HG03565 (cell line): ENCODE data around the gene ABCA1.

Experiments
- ATAC-seq: cut with Tn5 transposase; IDR thresholded peaks from one replicate; pipeline ENCODE4 v1.9.1; 2021; ENCODE audit warnings: mild to moderate bottlenecking, moderate library complexity; ENCODE audit not compliant: unreplicated experiment

Gene ABCA1

DNA sequence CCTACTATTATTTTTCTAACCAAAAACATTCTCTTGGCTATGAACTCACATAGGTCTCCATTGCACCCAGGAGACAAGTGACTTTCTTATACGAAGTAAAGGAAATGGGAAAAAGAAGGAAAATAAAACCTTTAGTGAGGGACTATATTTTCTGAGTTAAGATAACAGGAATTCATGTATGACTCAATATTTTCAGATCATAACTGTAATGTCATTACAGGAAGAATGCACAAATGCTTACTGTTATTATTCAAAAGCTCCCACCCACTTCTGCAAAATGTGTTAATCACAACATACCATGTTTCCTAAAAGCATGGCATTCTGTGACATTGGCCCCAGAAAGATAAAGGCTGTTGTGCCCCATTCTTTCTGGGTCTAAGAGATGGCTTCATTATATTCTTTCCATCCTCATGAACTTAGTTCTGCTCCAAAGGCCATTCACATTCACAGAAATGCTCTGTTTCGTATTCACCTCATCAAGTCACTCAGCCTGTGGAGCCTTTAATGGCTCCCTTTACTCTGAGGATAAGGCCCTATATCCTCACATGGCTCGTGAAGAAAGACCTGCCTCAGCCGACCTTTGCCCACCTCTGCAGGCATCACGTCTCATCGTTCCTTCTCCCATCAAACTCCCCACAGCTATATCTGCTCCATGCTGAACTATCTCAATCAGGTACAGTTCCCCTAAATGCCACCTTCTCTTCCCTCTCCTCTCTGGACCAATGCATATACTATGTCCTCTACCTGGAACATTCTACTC is 77.0 kb downstream of the ABCA1 start:
- ATAC-seq = no peak

DNA sequence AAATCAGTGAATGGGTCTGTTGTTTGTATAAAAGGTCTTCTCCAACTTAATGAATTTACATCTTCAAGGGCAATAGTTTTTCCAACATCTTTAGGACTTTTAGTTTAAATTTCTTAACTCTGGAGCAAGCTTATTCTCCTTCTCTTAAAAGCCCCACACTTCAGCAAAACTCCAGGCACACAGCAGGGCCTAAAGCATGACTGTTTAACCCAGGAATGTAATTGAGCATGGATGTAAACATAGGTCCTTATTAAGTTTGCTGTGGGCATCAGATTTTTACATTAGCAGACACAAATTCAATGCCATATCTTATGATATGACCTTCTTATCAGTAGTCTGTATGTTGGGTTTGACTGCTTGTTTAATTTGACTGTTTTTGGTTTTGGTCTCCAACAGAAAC is 78.9 kb downstream of the ABCA1 start:
- ATAC-seq = no peak

DNA sequence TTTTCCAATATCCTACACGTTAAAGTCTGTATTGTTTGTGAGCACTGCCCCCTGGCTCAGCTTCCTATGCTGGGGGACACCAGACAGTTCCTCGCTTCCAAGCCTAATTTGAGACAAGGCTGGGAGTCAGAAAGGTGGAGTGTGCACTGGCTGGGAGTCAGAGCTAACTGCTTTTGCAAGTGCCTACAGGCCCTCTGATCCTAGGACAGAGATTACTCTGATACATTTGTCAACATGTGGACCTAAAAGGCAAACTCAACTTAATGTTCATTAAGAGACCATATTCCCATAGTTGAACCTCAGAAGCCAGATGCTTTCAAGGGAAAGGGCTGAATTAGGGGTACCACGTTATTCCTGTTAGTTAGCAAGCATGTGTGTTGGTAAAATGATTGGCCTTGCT is 83.2 kb downstream of the ABCA1 start:
- no peak for ATAC-seq

DNA sequence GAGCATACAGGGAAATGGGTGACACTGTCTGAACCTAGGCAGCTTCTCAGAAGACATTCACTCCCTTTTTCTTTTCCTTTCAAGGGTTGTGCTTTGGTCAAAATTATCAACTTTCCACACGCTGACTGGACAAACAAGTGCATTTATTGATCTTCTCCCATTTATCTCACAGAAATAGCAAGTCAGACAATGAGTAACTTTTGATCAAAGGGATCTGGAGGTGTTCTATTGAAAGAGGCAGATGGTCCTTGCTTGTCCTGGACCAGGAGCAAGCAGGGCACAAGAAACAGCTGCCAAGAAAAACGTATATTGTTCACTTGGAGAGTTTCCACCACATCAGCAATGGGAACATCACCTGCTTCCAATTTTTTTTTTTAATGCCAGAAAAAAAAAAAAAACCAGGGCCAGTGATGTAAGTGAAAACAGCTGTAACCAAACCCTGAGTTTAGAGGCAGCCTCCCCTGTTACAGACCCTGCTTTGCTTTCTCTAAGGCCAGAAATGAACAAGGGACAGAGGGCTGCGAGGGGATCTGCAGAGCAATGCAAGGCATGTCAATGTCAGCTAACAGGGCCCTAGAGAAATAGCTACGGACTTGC is 84.2 kb downstream of the ABCA1 start:
- ATAC-seq = no peak

DNA sequence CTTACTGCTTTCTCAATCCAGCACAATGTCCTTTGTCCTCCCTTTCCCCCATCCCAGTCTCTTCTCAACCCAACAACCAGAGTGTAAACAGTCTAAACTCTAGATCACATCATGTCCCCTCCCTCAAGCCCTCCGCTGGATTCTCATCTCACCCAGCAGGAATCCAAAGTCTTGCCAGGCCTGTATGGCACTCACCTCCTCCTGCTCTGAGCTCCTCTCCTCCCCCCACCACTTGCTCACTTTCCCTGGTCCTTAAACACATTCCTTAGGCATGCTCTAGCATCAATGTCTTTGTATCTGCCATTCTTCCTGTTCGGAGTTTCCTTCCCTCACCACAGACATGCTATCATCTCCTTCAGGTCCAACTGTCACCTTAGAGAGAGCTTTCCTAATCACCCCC is 85.3 kb downstream of the ABCA1 start:
- no peak for ATAC-seq

DNA sequence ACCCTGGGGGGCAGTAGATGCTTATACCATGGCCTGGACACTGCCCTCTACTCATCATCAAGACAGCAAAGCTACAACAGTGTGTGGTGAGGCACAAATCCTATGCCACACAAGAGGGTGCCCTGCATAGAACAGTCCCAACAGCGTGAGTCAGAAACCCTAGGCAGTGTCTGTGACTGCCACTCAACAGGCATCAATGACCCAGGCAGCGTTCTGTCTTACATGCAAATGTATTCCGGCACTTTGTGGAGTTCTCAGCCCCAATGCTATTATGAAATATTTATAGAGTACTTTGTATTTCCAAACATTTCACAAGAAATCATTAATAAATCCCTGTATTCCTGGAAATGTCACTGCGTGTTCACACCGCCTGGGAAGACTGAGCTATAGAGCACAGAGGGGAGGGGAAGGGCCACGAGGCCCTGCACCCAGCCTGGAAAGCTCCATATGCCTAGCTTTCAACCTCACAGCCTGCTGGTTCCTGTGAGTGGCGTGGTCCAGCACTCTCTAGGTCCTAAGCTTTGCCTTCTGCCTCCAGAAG is 86.3 kb downstream of the ABCA1 start:
- ATAC-seq = no peak

DNA sequence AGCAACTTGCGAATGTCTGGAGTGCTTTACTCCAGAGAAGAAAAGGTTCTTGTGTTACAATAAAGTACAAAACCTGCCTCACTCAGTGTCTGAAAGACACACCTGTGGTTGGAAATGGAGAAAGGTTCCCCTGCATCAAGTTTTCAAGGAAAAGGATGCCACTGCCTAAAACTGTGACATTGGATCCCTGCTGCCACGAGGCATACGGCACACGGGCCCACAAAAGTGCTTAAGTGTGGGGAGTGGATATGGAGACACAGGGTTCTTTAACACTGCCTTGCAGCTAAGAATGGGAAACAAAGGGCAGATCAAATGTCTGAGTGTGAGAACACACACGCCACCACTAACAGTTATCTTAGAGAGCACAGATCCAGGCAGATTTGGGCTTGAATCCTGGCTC is 89.0 kb downstream of the ABCA1 start:
- ATAC-seq = no peak

DNA sequence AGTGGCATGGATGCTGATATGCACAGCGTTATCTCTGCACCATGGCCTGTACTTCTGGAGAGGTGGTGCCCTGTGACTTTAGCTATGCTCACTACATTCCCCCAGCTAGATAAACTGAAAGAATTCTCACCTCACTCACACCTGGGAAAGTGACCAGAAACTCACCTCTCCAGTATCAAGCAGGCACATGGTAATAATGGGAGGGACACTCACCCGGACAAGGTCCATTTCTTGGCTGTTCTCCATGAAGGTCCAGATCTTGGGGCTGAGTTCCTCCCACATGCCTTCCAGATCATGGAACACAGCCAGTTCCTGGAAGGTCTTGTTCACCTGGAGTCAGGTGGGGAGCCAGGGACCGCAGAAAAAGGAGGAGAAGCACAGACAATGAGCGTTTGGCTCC is 91.2 kb downstream of the ABCA1 start:
- no peak for ATAC-seq

DNA sequence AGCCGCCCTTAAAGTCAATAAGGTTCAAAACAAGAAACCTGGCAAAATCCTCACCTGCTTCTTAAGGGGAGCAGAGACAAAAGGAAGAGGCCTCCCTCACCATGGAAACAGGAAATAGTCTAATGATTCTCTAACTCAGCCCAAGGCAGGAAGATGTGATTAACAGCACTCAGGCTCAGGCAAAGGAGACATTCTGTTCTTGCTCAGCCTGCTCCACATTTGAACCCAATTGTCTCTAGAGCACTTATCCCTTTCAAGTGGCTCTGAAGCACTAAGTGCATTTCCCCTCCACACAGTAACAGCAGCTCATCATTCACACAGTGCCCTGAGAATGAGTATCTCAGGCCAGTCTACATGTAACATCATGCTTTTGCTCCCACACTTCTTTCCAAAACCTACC is 91.7 kb downstream of the ABCA1 start:
- ATAC-seq = no peak

DNA sequence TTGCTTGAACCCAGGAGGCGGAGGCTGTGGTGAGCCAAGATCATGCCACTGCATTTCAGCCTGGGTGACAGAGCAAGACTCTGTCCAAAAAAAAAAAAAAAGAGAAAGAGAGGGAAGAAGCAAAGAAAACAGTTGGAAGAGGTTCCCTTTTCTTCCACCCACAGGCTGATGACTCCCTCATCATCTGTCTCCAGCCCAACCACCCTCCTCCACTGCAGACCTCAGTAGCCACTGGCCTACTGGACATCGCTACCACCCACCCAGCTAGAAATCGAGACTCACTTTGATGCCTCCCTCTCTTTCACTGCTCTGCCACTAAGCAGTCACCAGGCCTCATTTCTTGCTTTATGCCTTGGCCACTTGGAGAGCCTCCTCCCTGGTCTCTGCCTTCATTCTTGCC is 92.8 kb downstream of the ABCA1 start:
- no peak for ATAC-seq

DNA sequence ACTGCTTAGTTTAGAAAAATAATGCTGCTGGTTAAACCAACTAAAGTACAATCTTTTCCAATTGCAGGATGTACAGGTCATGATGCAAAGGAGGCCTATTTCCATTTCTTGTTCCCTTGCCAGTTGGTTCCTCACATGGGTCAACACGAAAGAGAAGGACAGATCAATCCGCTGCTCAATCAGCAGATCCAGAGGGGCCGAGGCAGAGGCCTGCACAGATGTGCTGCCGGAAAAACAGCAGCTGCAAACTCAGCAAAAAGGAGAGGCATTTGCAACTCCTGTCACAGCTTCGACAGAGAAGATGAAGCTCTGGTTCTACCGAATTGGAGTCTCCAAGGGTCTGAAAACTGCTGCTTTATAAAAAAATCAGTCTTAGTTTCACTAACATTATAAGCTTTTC is 94.3 kb downstream of the ABCA1 start:
- no peak for ATAC-seq

DNA sequence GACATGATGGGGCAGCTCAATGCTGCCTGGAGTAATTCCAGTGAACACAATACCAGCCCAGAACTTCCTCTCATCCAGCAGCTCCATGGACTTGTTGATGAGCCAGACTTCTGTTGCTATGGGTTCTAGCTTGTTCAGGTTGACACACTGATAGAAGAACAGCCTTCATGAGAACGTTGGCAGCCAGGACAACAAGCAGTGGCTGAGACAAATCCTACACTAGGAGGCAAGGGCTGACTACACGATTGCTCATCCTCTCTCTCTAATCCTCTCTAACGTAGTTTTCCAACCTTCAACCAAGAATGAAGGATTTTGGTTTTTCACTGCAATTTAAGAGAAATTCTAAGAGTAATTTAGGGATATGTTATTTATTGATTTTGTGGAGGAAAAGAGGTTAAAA is 96.3 kb downstream of the ABCA1 start:
- no peak for ATAC-seq

DNA sequence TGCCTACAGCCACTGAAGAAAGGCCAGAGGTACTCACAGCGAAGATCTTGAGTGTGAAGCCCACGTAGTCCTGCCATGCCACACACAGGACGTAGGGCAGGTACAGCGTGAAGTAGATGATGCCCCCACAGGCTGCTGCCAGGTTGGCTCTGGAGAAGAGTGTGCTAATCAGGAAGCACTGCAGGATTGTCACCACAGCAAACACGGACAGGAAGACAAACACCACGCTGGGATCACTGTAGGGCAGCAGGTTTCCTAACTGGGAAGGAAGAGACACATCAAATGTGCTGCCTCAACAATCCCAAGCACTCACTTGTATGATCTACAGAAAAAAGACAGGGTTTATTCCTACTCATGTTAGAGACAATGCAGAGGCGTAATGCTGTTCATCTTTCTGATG is 101.0 kb downstream of the ABCA1 start:
- ATAC-seq = no peak

DNA sequence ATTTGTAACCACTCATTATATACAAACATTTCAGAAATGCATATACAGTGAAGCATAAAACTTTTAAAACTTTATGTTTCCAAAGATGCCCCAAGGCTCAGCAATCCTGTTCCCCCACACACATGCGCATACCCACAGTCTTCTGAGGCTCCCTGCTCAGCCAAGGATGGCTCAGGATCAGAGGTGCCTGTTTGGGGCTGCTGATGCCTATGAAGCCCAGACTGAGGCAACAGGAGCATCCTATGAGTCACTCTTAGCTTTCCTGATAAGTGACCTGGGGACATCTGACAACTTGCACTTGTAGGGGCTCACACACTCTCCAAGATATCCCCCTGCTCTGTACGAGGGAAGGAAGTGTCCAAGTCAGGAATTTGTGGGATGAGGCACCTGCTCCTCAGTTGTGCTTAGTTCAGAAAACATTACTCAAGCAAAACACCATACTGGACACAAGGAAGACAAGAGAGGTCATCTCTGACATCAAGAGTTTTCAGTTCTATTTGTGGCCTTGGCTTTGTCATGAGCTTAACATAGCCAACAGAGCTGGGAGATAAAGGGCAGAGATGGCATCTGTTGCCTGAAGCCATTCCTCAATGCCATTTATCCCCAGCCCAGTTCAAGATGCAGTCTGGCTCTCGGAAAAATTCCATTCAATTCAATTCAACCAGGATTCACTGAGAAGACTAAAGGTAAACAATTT is 101.7 kb downstream of the ABCA1 start:
- ATAC-seq = no peak

DNA sequence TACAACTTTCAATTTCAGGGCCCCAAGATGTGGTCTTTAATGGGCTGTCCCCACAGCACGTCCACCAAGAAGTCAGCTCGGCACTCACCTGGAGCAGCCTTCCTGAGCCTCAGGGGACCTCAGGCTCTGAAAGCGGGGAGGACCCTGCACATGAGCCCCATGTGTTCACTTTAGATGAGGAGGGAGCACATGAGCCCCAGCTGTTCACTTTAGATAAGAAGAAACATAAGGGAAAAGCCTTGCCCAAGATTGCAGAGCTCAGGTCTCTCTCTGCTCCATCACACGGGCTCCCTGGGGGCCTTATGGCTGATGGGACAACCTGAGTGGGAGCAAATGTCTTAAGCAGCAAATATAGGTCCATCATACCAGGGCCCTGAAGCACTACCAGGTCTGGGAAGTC is 107.6 kb downstream of the ABCA1 start:
- no peak for ATAC-seq

DNA sequence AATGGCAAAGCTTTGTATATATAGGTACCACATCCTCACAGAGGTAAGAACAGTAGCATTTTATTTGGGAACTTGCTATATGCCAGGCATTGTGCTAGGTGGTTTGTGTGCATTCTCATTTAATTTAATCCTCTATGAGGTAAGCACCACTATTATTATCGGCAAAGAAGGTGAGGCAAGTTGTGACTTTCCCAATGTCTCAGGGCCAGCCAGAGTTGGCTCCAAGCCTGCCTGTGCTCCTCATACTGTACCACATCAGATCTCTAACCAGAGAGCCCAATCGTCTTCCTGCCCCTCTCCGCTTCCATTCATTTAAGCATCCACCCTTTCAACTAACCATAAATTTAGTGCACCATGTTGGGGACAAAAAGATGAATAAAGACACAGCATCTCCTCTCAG is 108.9 kb downstream of the ABCA1 start:
- no peak for ATAC-seq

DNA sequence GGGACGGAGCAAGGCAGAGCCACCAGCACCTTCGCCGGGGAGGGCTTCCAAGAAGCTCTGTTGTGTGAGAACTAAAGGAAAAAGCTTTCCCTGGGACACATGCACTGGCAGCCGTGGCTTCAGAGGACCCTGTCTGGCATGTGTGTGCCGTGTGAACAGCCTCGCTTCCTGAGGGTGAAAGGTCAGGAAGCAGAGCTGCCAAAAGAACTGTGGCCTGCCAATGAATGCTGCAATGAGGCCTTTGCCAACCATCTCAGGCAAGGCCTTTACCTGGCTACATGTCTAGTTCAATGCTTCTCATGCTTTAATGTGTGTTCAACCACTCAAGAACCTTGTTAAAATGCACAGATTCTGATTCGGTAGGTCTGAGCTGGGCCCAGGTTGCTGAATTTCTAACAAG is 110.5 kb downstream of the ABCA1 start:
- ATAC-seq = no peak

DNA sequence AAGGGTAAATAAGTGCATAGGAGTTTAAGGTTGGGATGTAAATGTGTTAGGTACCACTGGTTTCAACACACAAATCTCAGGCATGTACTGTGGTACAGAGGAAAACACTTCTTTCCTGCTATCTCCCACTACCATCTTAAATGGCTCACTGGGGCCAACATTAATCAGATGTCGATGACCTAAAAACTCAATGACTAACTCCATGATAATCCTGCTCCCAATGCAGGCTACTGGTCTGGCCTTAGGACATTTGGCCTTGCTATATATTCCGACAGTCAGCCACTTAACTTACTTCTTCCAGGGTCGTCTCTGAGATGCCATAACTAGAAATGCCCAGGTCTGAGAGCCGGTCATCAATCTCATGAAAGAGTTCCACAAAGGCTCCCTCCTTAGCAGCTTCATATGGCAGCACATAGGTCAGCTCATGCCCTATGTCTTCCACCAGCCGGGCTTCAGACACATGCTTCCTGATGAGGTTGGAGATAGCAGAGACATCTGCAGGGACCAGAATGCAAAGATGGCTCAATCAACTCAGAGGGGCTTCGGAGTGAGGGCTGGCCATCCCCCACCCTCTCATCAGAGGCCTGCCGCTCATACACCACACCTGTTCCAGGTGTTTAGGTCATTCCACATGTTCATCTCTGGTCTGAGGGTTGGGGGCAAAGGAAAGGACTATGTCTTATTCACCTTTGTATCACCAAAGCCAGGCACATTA is 111.9 kb downstream of the ABCA1 start:
- ATAC-seq = no peak

DNA sequence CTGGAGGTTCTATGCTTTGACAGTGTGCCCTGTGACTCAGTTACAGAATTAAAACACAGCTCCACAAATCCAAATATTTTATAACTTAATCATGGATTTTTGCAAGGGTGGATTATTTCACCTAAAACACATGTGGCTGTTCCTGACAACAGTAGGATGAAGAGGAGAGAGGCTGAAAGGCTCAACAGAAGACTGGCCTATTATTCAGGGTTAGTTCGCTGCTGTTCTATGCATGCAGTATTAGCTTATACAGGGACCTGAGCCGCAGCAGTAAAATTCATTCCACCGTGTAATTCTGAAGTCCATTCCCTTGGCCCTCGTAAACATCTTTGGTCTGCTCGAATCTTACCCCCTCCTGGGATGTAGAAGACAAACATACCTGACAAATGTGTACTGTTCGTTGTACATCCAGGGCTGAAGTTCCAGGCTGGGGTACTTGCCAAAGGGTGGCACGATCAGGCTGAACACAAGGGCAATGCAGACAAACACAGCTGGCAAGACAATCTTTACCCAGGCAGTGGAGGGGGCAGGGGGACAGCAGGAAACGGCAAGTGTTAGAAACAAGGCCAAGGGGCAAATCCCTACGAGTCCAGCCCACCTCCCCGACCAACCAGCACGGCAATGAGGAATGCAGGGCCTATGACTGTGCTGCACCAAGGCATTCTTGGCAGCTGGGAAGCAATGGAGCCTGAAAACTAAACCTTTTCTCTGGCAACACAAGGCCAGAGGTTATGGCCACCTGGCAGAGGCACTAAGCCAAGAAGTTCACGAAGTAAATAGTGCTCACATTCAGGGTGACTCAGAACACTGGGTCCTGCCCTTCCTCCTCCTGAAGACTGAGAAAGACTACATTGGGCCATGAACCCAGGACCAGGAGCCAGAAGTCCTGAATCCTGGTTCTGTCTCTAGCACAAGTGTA is 117.3 kb downstream of the ABCA1 start:
- ATAC-seq = no peak

DNA sequence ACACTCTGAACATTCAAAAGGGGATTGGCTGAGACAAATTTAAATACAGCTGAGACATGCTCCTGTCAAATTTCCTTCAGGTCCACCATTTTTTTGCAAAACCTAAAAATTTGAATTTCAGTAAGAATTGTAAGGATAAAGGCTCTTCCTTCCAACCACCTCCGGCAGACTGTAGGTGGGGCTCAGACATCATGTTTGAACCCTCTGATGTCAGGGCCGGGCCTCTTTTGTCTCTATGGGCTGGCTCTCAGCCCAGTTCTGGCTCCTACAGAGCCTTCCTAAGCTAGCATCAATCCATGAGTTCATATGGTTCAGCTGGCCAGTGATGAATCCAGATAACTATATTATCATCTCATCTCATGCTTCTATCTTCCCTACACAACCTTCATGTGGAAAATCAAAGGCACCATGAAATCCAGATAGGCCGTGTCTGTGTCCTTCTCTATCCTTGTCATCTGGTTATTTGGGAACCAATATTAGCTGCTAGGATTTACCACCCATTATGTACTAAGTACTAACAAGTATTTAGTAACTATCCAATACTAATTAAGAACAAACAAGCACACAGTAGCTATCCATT is 119.8 kb downstream of the ABCA1 start:
- ATAC-seq = no peak
